H1 (cell line): Measurements from ENCODE around the gene GRIA4. TPM values are rescaled to one million over a fixed set of nuclear protein-coding genes. Genes with fewer than 3 reads are reported as not detected.

Source experiments
- CTCF ChIA-PET: fragments of 300-600 bp; sonication (Branson Sonifier 250); formaldehyde crosslinking; loops from one replicate; lab custom pipeline; 2021; ENCODE audit not compliant: partially characterized antibody; lab: Charles Lee
- POLR2A ChIA-PET: fragments of 300-600 bp; sonication (Branson Sonifier 250); formaldehyde crosslinking; loops from one replicate; lab custom pipeline; 2021; ENCODE audit warnings: inconsistent platforms; ENCODE audit not compliant: partially characterized antibody; lab: Charles Lee
- DNase-seq, 2 experiments: peaks; one replicate each; pipeline versions ENCODE4 v3.0.0 to v3.0.0-alpha.2; 2010 to 2022; ENCODE audit warnings: low spot score in 2 of 2, low read depth in 1 of 2, mixed read lengths in 1 of 2
- FAIRE-seq: peaks from 2 replicates; lab custom pipeline; 2011; peaks lifted over from hg19 to GRCh38; lab: Jason Lieb, UNC
- H2AFZ ChIP-seq: 2 replicates; pipeline ENCODE4 v1.8.1; 2012; ENCODE audit warnings: low read length, inconsistent platforms
- H2AK5ac ChIP-seq: 2 replicates; pipeline ENCODE4 v1.6.1; 2013; ENCODE audit warnings: low read depth, low read length
- H2BK120ac ChIP-seq: replicated peaks from 2 replicates; pipeline ENCODE3; 2013; ENCODE audit warnings: low read depth, low read length, inconsistent platforms
- H2BK12ac ChIP-seq: 2 replicates; pipeline ENCODE4 v1.6.1; 2013; ENCODE audit warnings: low read depth, low read length
- H2BK15ac ChIP-seq: 2 replicates; pipeline ENCODE4 v1.6.1; 2013; ENCODE audit warnings: low read length
- H2BK20ac ChIP-seq: 2 replicates; pipeline ENCODE4 v1.6.1; 2013; ENCODE audit warnings: low read length
- H2BK5ac ChIP-seq: 2 replicates; pipeline ENCODE4 v1.6.1; 2013; ENCODE audit warnings: low read depth, low read length
- H3K14ac ChIP-seq: 2 replicates; pipeline ENCODE4 v1.6.1; 2013; ENCODE audit warnings: inconsistent platforms; ENCODE audit not compliant: insufficient read length
- H3K18ac ChIP-seq: 2 replicates; pipeline ENCODE4 v1.6.1; 2013; ENCODE audit warnings: low read length; ENCODE audit errors: extremely low read depth
- H3K23ac ChIP-seq: 2 replicates; pipeline ENCODE4 v1.6.1; 2013; ENCODE audit warnings: inconsistent platforms; ENCODE audit not compliant: insufficient read length
- H3K23me2 ChIP-seq: 2 replicates; pipeline ENCODE4 v1.6.1; 2013; ENCODE audit warnings: low read depth, low read length
- H3K27ac ChIP-seq: 2 replicates; pipeline ENCODE4 v1.6.1; 2011; ENCODE audit warnings: low read depth, low read length, inconsistent platforms
- H3K27me3 ChIP-seq, 4 experiments: replicated peaks in 1 of 4; 1 replicate in 1 of 4; 2 replicates in 3 of 4; pipeline versions ENCODE4 v1.6.1 to v1.8.1; 2011 to 2013; ENCODE audit warnings: low read length in 3 of 4, mild to moderate bottlenecking in 3 of 4, inconsistent platforms in 2 of 4, mixed read lengths in 2 of 4, moderate library complexity in 1 of 4; ENCODE audit not compliant: control insufficient read depth in 3 of 4, insufficient read depth in 3 of 4; ENCODE audit errors: extremely low read depth in 1 of 4
- H3K36me3 ChIP-seq, 4 experiments: 2 replicates each; pipeline versions ENCODE4 v1.6.1 to v1.8.1; 2011 to 2013; ENCODE audit warnings: mild to moderate bottlenecking in 4 of 4, low read length in 3 of 4, moderate library complexity in 2 of 4, control low read depth in 1 of 4, inconsistent platforms in 1 of 4; ENCODE audit not compliant: insufficient read depth in 4 of 4, control insufficient read depth in 2 of 4
- H3K4ac ChIP-seq: replicated peaks from 2 replicates; pipeline ENCODE3; 2013; ENCODE audit warnings: low read length, low read depth, mixed read lengths, inconsistent platforms; ENCODE audit not compliant: insufficient read length
- H3K4me1 ChIP-seq, 4 experiments: replicated peaks in 1 of 4; 1 replicate in 1 of 4; 2 replicates in 3 of 4; pipeline versions ENCODE4 v1.6.1 to v1.8.1; 2011 to 2013; ENCODE audit warnings: low read length in 3 of 4, inconsistent platforms in 2 of 4, mixed read lengths in 1 of 4; ENCODE audit not compliant: insufficient read depth in 4 of 4, control insufficient read depth in 3 of 4
- H3K4me2 ChIP-seq, 2 experiments: 2 replicates each; pipeline versions ENCODE4 v1.6.1 to v1.8.1; 2011 to 2013; ENCODE audit warnings: low read depth in 2 of 2, low read length in 2 of 2, control low read depth in 1 of 2, inconsistent platforms in 1 of 2, mild to moderate bottlenecking in 1 of 2; ENCODE audit not compliant: insufficient read depth in 1 of 2
- H3K4me3 ChIP-seq, 4 experiments: fragments of 200-600, 300-600 bp in 1 of 4; sonication (generic), shearing (Covaris generic), sonication (Bioruptor Twin) in 1 of 4; 2 replicates each; pipeline versions ENCODE4 v1.5.1 to v1.8.1; 2011 to 2016; ENCODE audit warnings: low read length in 4 of 4, low read depth in 3 of 4, control low read depth in 2 of 4, inconsistent platforms in 2 of 4, mild to moderate bottlenecking in 2 of 4, mixed read lengths in 1 of 4, moderate library complexity in 1 of 4; ENCODE audit not compliant: insufficient read depth in 2 of 4; ENCODE audit errors: extremely low read depth in 1 of 4
- H3K56ac ChIP-seq: replicated peaks from 2 replicates; pipeline ENCODE3; 2013; ENCODE audit warnings: low read depth, mild to moderate bottlenecking, mixed read lengths, low read length, inconsistent platforms; ENCODE audit not compliant: insufficient read length
- H3K79me1 ChIP-seq: 2 replicates; pipeline ENCODE4 v1.6.1; 2013; ENCODE audit warnings: low read depth, low read length, control low read depth
- H3K79me2 ChIP-seq, 2 experiments: 2 replicates each; pipeline versions ENCODE4 v1.6.1 to v1.8.1; 2012 to 2013; ENCODE audit warnings: low read length in 2 of 2, mild to moderate bottlenecking in 2 of 2, inconsistent platforms in 1 of 2; ENCODE audit not compliant: insufficient read depth in 2 of 2, control insufficient read depth in 1 of 2
- H3K9ac ChIP-seq, 4 experiments: replicated peaks in 1 of 4; 1 replicate in 1 of 4; 2 replicates in 3 of 4; pipeline versions ENCODE4 v1.6.1 to v1.8.1; 2011 to 2013; ENCODE audit warnings: low read depth in 3 of 4, low read length in 3 of 4, control low read depth in 2 of 4, mild to moderate bottlenecking in 2 of 4, moderate library complexity in 2 of 4, inconsistent platforms in 1 of 4; ENCODE audit errors: extremely low read depth in 1 of 4
- H3K9me3 ChIP-seq, 2 experiments: 2 replicates each; pipeline versions ENCODE4 v1.6.1 to v1.8.1; 2012 to 2013; ENCODE audit warnings: mild to moderate bottlenecking in 2 of 2, moderate library complexity in 2 of 2, control low read depth in 1 of 2, inconsistent platforms in 1 of 2, low read depth in 1 of 2, low read length in 1 of 2, mixed read lengths in 1 of 2; ENCODE audit not compliant: insufficient read depth in 2 of 2
- H4K20me1 ChIP-seq, 2 experiments: replicated peaks in 1 of 2; 2 replicates each; pipeline versions ENCODE3 to v1.8.1; 2011 to 2013; ENCODE audit warnings: inconsistent platforms in 2 of 2, low read length in 2 of 2, mild to moderate bottlenecking in 1 of 2; ENCODE audit not compliant: insufficient read depth in 2 of 2, control insufficient read depth in 1 of 2
- H4K5ac ChIP-seq: 2 replicates; pipeline ENCODE4 v1.6.1; 2013; ENCODE audit warnings: low read length, low read depth, mixed read lengths, inconsistent platforms; ENCODE audit not compliant: insufficient read length
- H4K8ac ChIP-seq: 2 replicates; pipeline ENCODE4 v1.8.0; 2013; ENCODE audit warnings: mild to moderate bottlenecking, moderate library complexity, low read length, inconsistent platforms; ENCODE audit not compliant: insufficient read depth; ENCODE audit errors: extremely low read depth
- H4K91ac ChIP-seq: replicated peaks from 2 replicates; pipeline ENCODE3; 2013; ENCODE audit warnings: low read length, mixed read lengths, inconsistent platforms; ENCODE audit not compliant: insufficient read length
- RBBP5 ChIP-seq: IDR thresholded peaks from 2 replicates; pipeline ENCODE4 v1.7.1; 2012; ENCODE audit warnings: low read depth, mild to moderate bottlenecking, inconsistent platforms, low read length, moderate library complexity, borderline replicate concordance
- WGBS, 2 experiments: shearing (Covaris generic) in 1 of 2; methylation state at CpG; one replicate each; pipeline versions ENCODE4 v1.1.6 to v1.1.7; 2013 to 2015; ENCODE audit warnings: low lambda C conversion rate in 2 of 2, mixed read lengths in 2 of 2, inconsistent platforms in 1 of 2, low coverage in 1 of 2, missing lambda C conversion rate in 1 of 2; ENCODE audit not compliant: insufficient replicate concordance in 2 of 2, insufficient coverage in 1 of 2, insufficient read length in 1 of 2; ENCODE audit errors: extremely low coverage in 1 of 2, missing lambda C conversion rate in 1 of 2; 5-methylcytosine and 5-hydroxymethylcytosine counted together
- polyA plus RNA-seq, 7 experiments: library from polyadenylated mRNA; depleted of rRNA in 3 of 7; stranded (reverse) in 5 of 7; unstranded in 2 of 7; fragments of >200 nt in 5 of 7; fragments of 200-250 nt in 2 of 7; gene quantifications; 1 replicate in 5 of 7; 2 replicates in 1 of 7; 4 replicates in 1 of 7; pipeline versions ENCODE4 v1.2.1 to v1.2.3, GENCODE V29; 2011 to 2013; ENCODE audit warnings: missing spikeins in 2 of 7, mixed read lengths in 2 of 7
- total RNA-seq: library from RNA; stranded (reverse); fragmentation: NEBNext Ultra II Directional; extraction: Animal tissue kit (Norgen Biotek cat#: 25700); gene quantifications from 2 replicates; pipeline ENCODE4 v1.2.1, GENCODE V29; 2021

GRIA4 gene
- total and polyA plus RNA-seq, 2 of the 8 experiments (the other 6 are each of a cell fraction or from before 2014, with no cell fraction given) = 12.5 to 21.8 TPM

GRCh38 chr11:106031202-106031810 lies 421.4 kb downstream of the GRIA4 start:
- Histone ChIP-seq H4K91ac (no peak overlapping the region), H3K23me2 (no peaks in the 10 kb centered on the region), H3K27ac (no peak overlapping the region), H3K56ac (no peak overlapping the region), H3K4me1 (no peaks in the 10 kb centered on the region), H3K27me3 (peaks cover 0 to 1% (median 0%) of the 10 kb centered on the region in 4 experiments; a peak in 1 of 7 replicates), H3K18ac (no peak overlapping the region), H3K23ac (no peak overlapping the region), H2BK12ac (no peak overlapping the region), H2BK5ac (no peak overlapping the region), H2BK15ac (no peak overlapping the region), H4K8ac (no peak overlapping the region), H3K9me3 (no peaks in the 10 kb centered on the region), H3K36me3 (no peaks in the 10 kb centered on the region), H2BK20ac (no peak overlapping the region), H4K5ac (no peak overlapping the region), H2AK5ac (no peak overlapping the region), H3K4me2 (no peak overlapping the region), H2BK120ac (no peak overlapping the region), H3K79me1 (no peaks in the 10 kb centered on the region), H3K9ac (no peak overlapping the region), H3K4ac (no peak overlapping the region), H4K20me1 (no peaks in the 10 kb centered on the region), H3K79me2 (no peaks in the 10 kb centered on the region), H2AFZ (no peak overlapping the region), H3K4me3 (no peak overlapping the region), H3K14ac (no peak overlapping the region)
- FAIRE-seq = no peak
- ChIA-PET POLR2A (no interaction called here), CTCF (no interaction called here)
- 87% methylated on average over 2 of the region's 2 CpGs; no CpG with 5 or more reads in 1 of the 2 experiments for WGBS, 2 experiments
- DNase-seq = no peak
- TF ChIP-seq RBBP5 = no peak
